Stimulated activated CD8-positive, alpha-beta memory T cell treated with anti-CD3 and anti-CD28 coated beads, Interleukin-15, amount 100 ng/mL, for 4 hours (primary cell): ENCODE data around the gene DMD.
"Not testable (repeated sequence)": the region's sequence is repeated elsewhere in the genome, so short reads cannot be mapped to it uniquely, and the experiment has no call there.

ENCODE experiments used
- DNase-seq, 2 donors: peaks; one replicate each; pipeline ENCODE4 v3.0.0-alpha.2; 2020; ENCODE audit warnings: low read depth in 2 of 2

DMD gene

GRCh38 chrX:31440546-31440945 lies 1770.8 kb downstream of the DMD start:
- no peak for DNase-seq

GRCh38 chrX:31436424-31436823 lies 1774.9 kb downstream of the DMD start:
- no peak for DNase-seq

GRCh38 chrX:31435592-31435991 lies 1775.8 kb downstream of the DMD start:
- no peak for DNase-seq

- no peak for DNase-seq
Observed at GRCh38 chrX:31433856-31434255, 1777.5 kb downstream of the DMD start.

- DNase-seq = no peak
Observed at GRCh38 chrX:31429915-31430314, 1781.4 kb downstream of the DMD start.

GRCh38 chrX:31423609-31424189 lies 1787.7 kb downstream of the DMD start:
- DNase-seq = no peak

GRCh38 chrX:31421441-31421840 lies 1789.9 kb downstream of the DMD start:
- DNase-seq = no peak

GRCh38 chrX:31420711-31421151 lies 1790.6 kb downstream of the DMD start:
- DNase-seq = no peak

- DNase-seq = no peak
Observed at GRCh38 chrX:31420302-31420701, 1791.0 kb downstream of the DMD start.

GRCh38 chrX:31397119-31397518 lies 1814.2 kb downstream of the DMD start:
- DNase-seq = no peak

- DNase-seq = no peak
Observed at GRCh38 chrX:31392513-31392912, 1818.8 kb downstream of the DMD start.

GRCh38 chrX:31388946-31389345 lies 1822.4 kb downstream of the DMD start:
- DNase-seq = no peak

GRCh38 chrX:31384471-31384870 lies 1826.9 kb downstream of the DMD start:
- no peak for DNase-seq

- DNase-seq = no peak
Observed at GRCh38 chrX:31383991-31384390, 1827.4 kb downstream of the DMD start.

GRCh38 chrX:31378973-31379372 lies 1832.4 kb downstream of the DMD start:
- DNase-seq = not testable (repeated sequence)

GRCh38 chrX:31377821-31378220 lies 1833.5 kb downstream of the DMD start:
- DNase-seq = not testable (repeated sequence)

- no peak for DNase-seq
Observed at GRCh38 chrX:31376408-31377022, 1834.8 kb downstream of the DMD start.

GRCh38 chrX:31374786-31375185 lies 1836.6 kb downstream of the DMD start:
- DNase-seq = no peak

- no peak for DNase-seq
Observed at GRCh38 chrX:31371956-31372355, 1839.4 kb downstream of the DMD start.

GRCh38 chrX:31367816-31368215 lies 1843.5 kb downstream of the DMD start:
- no peak for DNase-seq

GRCh38 chrX:31366041-31366440 lies 1845.3 kb downstream of the DMD start:
- DNase-seq = no peak

GRCh38 chrX:31356275-31357212 lies 1854.8 kb downstream of the DMD start:
- DNase-seq = no peak
